HG03108 (cell line): ENCODE results near the gene LRFN3.
"Not testable (repeated sequence)": the region's sequence is repeated elsewhere in the genome, so short reads cannot be mapped to it uniquely, and the experiment has no call there.

ENCODE experiments used
- ATAC-seq: cut with Tn5 transposase; IDR thresholded peaks from one replicate; pipeline ENCODE4 v1.9.1; 2021; ENCODE audit warnings: moderate library complexity; ENCODE audit not compliant: unreplicated experiment

Gene LRFN3

GRCh38 chr19:35963514-35963913, 27.3 kb downstream of the LRFN3 start:
- ATAC-seq = no peak

- ATAC-seq = no peak
Measured at GRCh38 chr19:35966771-35967170, 30.6 kb downstream of the LRFN3 start.

- ATAC-seq = no peak
Measured at GRCh38 chr19:35973487-35973886, 37.3 kb downstream of the LRFN3 start.

GRCh38 chr19:35975608-35976214, 39.5 kb downstream of the LRFN3 start:
- no peak for ATAC-seq

- no peak for ATAC-seq
Measured at GRCh38 chr19:35977446-35978222, 41.5 kb downstream of the LRFN3 start.

GRCh38 chr19:35978271-35978670, 42.1 kb downstream of the LRFN3 start:
- no peak for ATAC-seq

- ATAC-seq = no peak
Measured at GRCh38 chr19:35978832-35979365, 42.7 kb downstream of the LRFN3 start.

- ATAC-seq = not testable (repeated sequence)
Measured at GRCh38 chr19:35980997-35981396, 44.8 kb downstream of the LRFN3 start.

- ATAC-seq = no peak
Measured at GRCh38 chr19:35983177-35983576, 47.0 kb downstream of the LRFN3 start.

- ATAC-seq = no peak
Measured at GRCh38 chr19:35986111-35986510, 49.9 kb downstream of the LRFN3 start.

GRCh38 chr19:35986664-35987570, 50.7 kb downstream of the LRFN3 start:
- no peak for ATAC-seq

- no peak for ATAC-seq
Measured at GRCh38 chr19:35987571-35987896, 51.4 kb downstream of the LRFN3 start.

GRCh38 chr19:35988824-35989223, 52.6 kb downstream of the LRFN3 start:
- no peak for ATAC-seq

GRCh38 chr19:35990156-35990555, 54.0 kb downstream of the LRFN3 start:
- no peak for ATAC-seq

GRCh38 chr19:35990771-35991730, 54.9 kb downstream of the LRFN3 start:
- no peak for ATAC-seq

- no peak for ATAC-seq
Measured at GRCh38 chr19:35991731-35992450, 55.7 kb downstream of the LRFN3 start.

GRCh38 chr19:35992907-35993765, 57.0 kb downstream of the LRFN3 start:
- ATAC-seq = no peak

GRCh38 chr19:35993923-35994598, 57.9 kb downstream of the LRFN3 start:
- ATAC-seq = no peak
